ENCODE data around the gene DNMBP. TPM values are rescaled to one million over a fixed set of nuclear protein-coding genes. Genes with fewer than 3 reads are reported as not detected.
"Not testable (repeated sequence)": the region's sequence is repeated elsewhere in the genome, so short reads cannot be mapped to it uniquely, and the experiment has no call there.

The DNMBP gene
- total RNA-seq, 5 donors from 2014 or later (not counting 1 experiment from before 2014, with no cell fraction given) = 4.4 to 5.8 (median 4.6) TPM

DNA sequence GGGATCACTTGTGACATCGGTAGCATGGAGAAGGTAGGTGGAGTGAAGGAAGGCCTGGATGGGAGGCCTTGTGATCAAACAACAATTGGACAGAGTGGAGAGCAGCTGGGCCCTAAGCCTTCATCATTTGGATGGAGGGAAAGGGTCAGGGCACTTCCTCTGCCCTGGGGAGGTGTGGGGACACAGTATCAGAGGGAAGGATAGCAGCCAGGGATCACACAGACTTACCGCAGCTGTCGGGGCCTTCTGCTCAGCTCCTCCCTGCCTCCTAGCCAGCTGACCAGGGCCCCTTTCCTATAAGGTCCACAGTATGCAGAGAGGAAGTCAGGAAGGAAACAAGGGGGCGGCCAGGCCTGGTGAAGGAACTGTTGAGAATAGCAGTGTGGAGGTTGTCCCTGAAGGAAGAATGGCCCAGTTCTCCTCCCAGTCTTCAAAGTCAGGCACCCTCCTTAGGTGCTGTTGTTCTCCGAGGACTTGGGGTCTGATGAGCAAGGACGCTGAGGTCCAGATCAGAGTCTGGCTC lies 165.3 kb downstream of the DNMBP start:
- Mint-ChIP-seq H3K9me3 (no peaks in the 10 kb centered on the region), H3K36me3 (no peaks in the 10 kb centered on the region), H3K27ac (no peak overlapping the region), H3K4me3 (no peak overlapping the region), H3K27me3 (peaks cover 0 to 1% of the 10 kb centered on the region in 2 donors), H3K4me1 (peaks cover 0 to 8% (median 6%) of the 10 kb centered on the region in 3 donors)
- Histone ChIP-seq H3K27ac (ENCODE audit: low read length) (no peak overlapping the region), H3K27me3 (replicated peaks in 1 of 2; ENCODE audit: control insufficient read depth in 2 of 2, extremely low read depth in 1 of 2, insufficient read depth in 2 of 2, low read length in 1 of 2) (peaks cover 0 to 11% of the 10 kb centered on the region in 2 experiments), H3K4me3 (ENCODE audit: control insufficient read depth in 1 of 2, extremely low read depth in 1 of 2, low read length in 1 of 2) (no peak overlapping the region), H3K4me1 (ENCODE audit: control insufficient read depth in 1 of 2, extremely low read depth in 1 of 2, insufficient read depth in 2 of 2, low read length in 2 of 2) (peaks cover 0 to 9% of the 10 kb centered on the region in 2 experiments), H3K36me3 (ENCODE audit: control insufficient read depth in 2 of 2, extremely low read depth in 1 of 2, insufficient read depth in 1 of 2, low read length in 1 of 2) (no peaks in the 10 kb centered on the region), H3K9me3 (no peaks in the 10 kb centered on the region)
- ChIA-PET CTCF (interaction anchor here (0.7 to 2.4 kb wide), 5 partner anchors 165 to 664 kb away, joined by 3 to 9 read pairs (median 4); partner anchors contain the start of gene DNMBP (in 1 of the 2)), POLR2A (no interaction called here)
- no peak for ATAC-seq (replicated peaks in 1 of 4)
- 91% methylated on average over 3 of the region's 6 CpGs for WGBS (ENCODE audit: insufficient coverage)
- DNase-seq = no peak

DNA sequence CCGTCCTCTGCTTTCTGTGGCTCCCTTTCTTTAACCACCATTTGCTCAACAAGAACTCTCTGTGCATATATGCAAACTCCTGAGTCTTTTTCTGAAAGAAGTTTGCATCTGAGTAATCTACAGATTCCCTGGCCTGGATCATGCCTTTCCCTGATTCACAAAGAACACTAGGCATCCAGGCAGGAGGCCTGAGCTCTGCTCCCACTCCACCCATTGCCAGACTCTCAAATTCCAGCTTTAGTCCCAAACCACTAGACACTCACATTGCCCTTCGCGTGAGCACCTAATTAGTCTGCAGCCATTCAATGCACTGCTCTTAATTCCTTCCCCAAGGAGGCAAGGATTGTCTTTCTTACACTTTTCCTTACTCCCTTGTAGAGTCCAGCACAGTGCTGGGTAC lies 166.4 kb downstream of the DNMBP start:
- Histone ChIP-seq H3K36me3 (ENCODE audit: control insufficient read depth in 2 of 2, extremely low read depth in 1 of 2, insufficient read depth in 1 of 2, low read length in 1 of 2) (no peaks in the 10 kb centered on the region), H3K27ac (ENCODE audit: low read length) (no peak overlapping the region), H3K27me3 (replicated peaks in 1 of 2; ENCODE audit: control insufficient read depth in 2 of 2, extremely low read depth in 1 of 2, insufficient read depth in 2 of 2, low read length in 1 of 2) (peaks cover 0 to 11% of the 10 kb centered on the region in 2 experiments), H3K9me3 (no peaks in the 10 kb centered on the region), H3K4me3 (ENCODE audit: control insufficient read depth in 1 of 2, extremely low read depth in 1 of 2, low read length in 1 of 2) (no peak overlapping the region), H3K4me1 (ENCODE audit: control insufficient read depth in 1 of 2, extremely low read depth in 1 of 2, insufficient read depth in 2 of 2, low read length in 2 of 2) (peaks cover 0 to 9% of the 10 kb centered on the region in 2 experiments)
- Mint-ChIP-seq H3K4me1 (peaks cover 0 to 8% (median 6%) of the 10 kb centered on the region in 3 donors), H3K4me3 (no peak overlapping the region), H3K9me3 (no peaks in the 10 kb centered on the region), H3K27me3 (peaks cover 0 to 1% of the 10 kb centered on the region in 2 donors), H3K27ac (no peak overlapping the region), H3K36me3 (no peaks in the 10 kb centered on the region)
- ATAC-seq (replicated peaks in 1 of 4) (no peak), DNase-seq (no peak)
- CTCF ChIA-PET = no interaction called here
- POLR2A ChIA-PET = no interaction called here
- 88% methylated on average over 1 of the region's 3 CpGs for WGBS (ENCODE audit: insufficient coverage)

DNA sequence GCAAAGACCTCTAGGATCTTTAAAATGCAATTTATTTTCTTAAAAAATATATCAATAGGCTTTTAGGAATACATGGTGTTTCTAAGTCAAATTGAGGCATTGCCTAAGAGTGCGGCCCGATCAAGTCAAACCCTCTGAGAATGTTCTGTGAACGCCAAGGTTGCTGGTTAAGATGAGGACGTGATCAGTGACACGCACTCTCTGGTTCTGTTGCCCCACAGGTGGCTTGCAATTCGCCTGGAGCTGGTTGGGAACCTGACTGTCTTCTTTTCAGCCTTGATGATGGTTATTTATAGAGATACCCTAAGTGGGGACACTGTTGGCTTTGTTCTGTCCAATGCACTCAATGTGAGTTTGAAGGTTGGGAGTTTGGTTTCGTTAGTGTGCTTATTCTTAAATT lies 168.0 kb downstream of the DNMBP start:
- Histone ChIP-seq H3K27ac (ENCODE audit: low read length) (no peak overlapping the region), H3K4me1 (ENCODE audit: control insufficient read depth in 1 of 2, extremely low read depth in 1 of 2, insufficient read depth in 2 of 2, low read length in 2 of 2) (peaks cover 0 to 9% of the 10 kb centered on the region in 2 experiments), H3K27me3 (replicated peaks in 1 of 2; ENCODE audit: control insufficient read depth in 2 of 2, extremely low read depth in 1 of 2, insufficient read depth in 2 of 2, low read length in 1 of 2) (peaks cover 0 to 9% of the 10 kb centered on the region in 2 experiments), H3K4me3 (ENCODE audit: control insufficient read depth in 1 of 2, extremely low read depth in 1 of 2, low read length in 1 of 2) (no peak overlapping the region), H3K9me3 (no peaks in the 10 kb centered on the region), H3K36me3 (ENCODE audit: control insufficient read depth in 2 of 2, extremely low read depth in 1 of 2, insufficient read depth in 1 of 2, low read length in 1 of 2) (no peaks in the 10 kb centered on the region)
- Mint-ChIP-seq H3K36me3 (no peaks in the 10 kb centered on the region), H3K9me3 (no peaks in the 10 kb centered on the region), H3K27me3 (peaks cover 0 to under 1% of the 10 kb centered on the region in 2 donors), H3K4me1 (peaks cover 0 to 8% (median 6%) of the 10 kb centered on the region in 3 donors), H3K4me3 (no peak overlapping the region), H3K27ac (no peak overlapping the region)
- ChIA-PET CTCF (no interaction called here), POLR2A (no interaction called here)
- DNase-seq (no peak), ATAC-seq (replicated peaks in 1 of 4) (no peak)
- 84% methylated on average over 6 of the region's 7 CpGs for WGBS (ENCODE audit: insufficient coverage)

DNA sequence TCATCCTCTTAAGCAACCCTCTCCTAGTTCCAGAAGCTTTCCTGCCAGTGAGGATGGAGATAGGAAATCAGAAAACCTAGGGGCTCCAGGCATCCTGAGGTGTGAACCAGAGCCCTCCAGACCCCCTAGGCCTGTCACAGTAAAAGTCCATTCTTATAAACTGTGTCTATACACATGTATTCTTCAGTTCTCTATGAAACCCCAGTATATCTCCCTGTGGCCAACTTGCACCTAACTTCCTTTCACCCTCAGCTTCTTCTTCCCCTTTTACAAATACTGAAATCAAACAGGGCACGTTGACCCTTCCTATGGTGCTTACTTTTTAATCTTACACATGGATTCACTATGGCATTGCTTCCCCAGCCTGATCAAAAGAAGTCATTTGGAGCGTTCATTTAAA lies 168.9 kb downstream of the DNMBP start:
- H3K36me3 Mint-ChIP-seq; H3K9me3 ChIP-seq; POLR2A ChIA-PET; ATAC-seq (replicated peaks in 1 of 4); DNase-seq; H3K4me1 ChIP-seq (ENCODE audit: control insufficient read depth in 1 of 2, extremely low read depth in 1 of 2, insufficient read depth in 2 of 2, low read length in 2 of 2); H3K27ac Mint-ChIP-seq; H3K4me3 Mint-ChIP-seq; H3K36me3 ChIP-seq (ENCODE audit: control insufficient read depth in 2 of 2, extremely low read depth in 1 of 2, insufficient read depth in 1 of 2, low read length in 1 of 2); H3K27me3 Mint-ChIP-seq; H3K27ac ChIP-seq (ENCODE audit: low read length); H3K27me3 ChIP-seq (replicated peaks in 1 of 2; ENCODE audit: control insufficient read depth in 2 of 2, extremely low read depth in 1 of 2, insufficient read depth in 2 of 2, low read length in 1 of 2); CTCF ChIA-PET; H3K4me1 Mint-ChIP-seq; H3K4me3 ChIP-seq (ENCODE audit: control insufficient read depth in 1 of 2, extremely low read depth in 1 of 2, low read length in 1 of 2); H3K9me3 Mint-ChIP-seq: not testable (repeated sequence)
- 56% methylated on average over 2 of the region's 2 CpGs for WGBS (ENCODE audit: insufficient coverage)

DNA sequence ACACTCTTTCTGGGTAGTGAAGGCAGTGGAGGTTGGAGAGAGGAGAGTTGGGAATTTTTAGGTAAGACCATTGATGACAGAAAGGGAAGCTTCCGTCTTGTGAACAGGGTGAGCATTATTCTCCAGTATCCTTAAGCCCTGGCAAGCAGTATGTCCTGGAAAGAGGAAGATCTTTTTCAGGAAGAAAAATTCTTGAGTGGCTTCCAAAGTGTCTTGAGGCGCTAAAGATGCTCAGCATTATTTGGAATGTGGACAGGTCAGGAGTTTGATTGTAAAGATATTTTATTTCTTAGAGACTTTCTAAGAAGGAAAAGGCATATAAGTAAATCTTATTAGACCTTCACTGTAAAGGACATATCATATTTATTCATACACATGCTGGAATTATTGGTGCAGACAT lies 173.0 kb downstream of the DNMBP start:
- no peak overlapping the region for H3K4me3 ChIP-seq (ENCODE audit: control insufficient read depth in 1 of 2, extremely low read depth in 1 of 2, low read length in 1 of 2)
- no peaks in the 10 kb centered on the region for H3K9me3 ChIP-seq
- no peak for DNase-seq
- no peak overlapping the region for H3K4me3 Mint-ChIP-seq
- ChIA-PET CTCF (no interaction called here), POLR2A (no interaction called here)
- H3K9me3 Mint-ChIP-seq = no peaks in the 10 kb centered on the region
- WGBS (ENCODE audit: insufficient coverage) = 83% methylated on average over 1 of the region's 2 CpGs
- H3K27ac ChIP-seq (ENCODE audit: low read length) = no peak overlapping the region
- peaks cover 3% of the 10 kb centered on the region for H3K36me3 Mint-ChIP-seq
- no peaks in the 10 kb centered on the region for H3K4me1 Mint-ChIP-seq
- no peaks in the 10 kb centered on the region for H3K27me3 ChIP-seq (replicated peaks in 1 of 2; ENCODE audit: control insufficient read depth in 2 of 2, extremely low read depth in 1 of 2, insufficient read depth in 2 of 2, low read length in 1 of 2)
- no peak overlapping the region for H3K27ac Mint-ChIP-seq
- no peaks in the 10 kb centered on the region for H3K36me3 ChIP-seq (ENCODE audit: control insufficient read depth in 2 of 2, extremely low read depth in 1 of 2, insufficient read depth in 1 of 2, low read length in 1 of 2)
- H3K27me3 Mint-ChIP-seq = no peaks in the 10 kb centered on the region
- H3K4me1 ChIP-seq (ENCODE audit: control insufficient read depth in 1 of 2, extremely low read depth in 1 of 2, insufficient read depth in 2 of 2, low read length in 2 of 2) = no peaks in the 10 kb centered on the region
- ATAC-seq (replicated peaks in 1 of 4) = no peak

DNA sequence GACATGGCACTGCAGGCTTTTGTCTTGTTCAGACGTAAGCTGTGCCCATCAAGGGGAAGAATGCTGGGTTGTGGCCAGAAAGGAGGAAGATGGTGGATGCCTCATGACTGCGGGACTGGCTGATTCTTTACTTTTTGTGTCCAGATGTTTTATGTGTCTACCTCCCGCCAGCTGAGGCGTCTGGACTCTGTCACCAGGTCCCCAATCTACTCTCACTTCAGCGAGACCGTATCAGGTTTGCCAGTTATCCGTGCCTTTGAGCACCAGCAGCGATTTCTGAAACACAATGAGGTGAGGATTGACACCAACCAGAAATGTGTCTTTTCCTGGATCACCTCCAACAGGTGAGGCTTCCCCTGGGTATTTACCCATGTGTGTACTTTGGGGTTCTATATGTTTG lies 173.8 kb downstream of the DNMBP start:
- ChIA-PET POLR2A (no interaction called here), CTCF (no interaction called here)
- Histone ChIP-seq H3K27ac (ENCODE audit: low read length) (no peak overlapping the region), H3K9me3 (no peaks in the 10 kb centered on the region), H3K4me1 (ENCODE audit: control insufficient read depth in 1 of 2, extremely low read depth in 1 of 2, insufficient read depth in 2 of 2, low read length in 2 of 2) (no peaks in the 10 kb centered on the region), H3K27me3 (replicated peaks in 1 of 2; ENCODE audit: control insufficient read depth in 2 of 2, extremely low read depth in 1 of 2, insufficient read depth in 2 of 2, low read length in 1 of 2) (no peaks in the 10 kb centered on the region), H3K4me3 (ENCODE audit: control insufficient read depth in 1 of 2, extremely low read depth in 1 of 2, low read length in 1 of 2) (no peak overlapping the region), H3K36me3 (ENCODE audit: control insufficient read depth in 2 of 2, extremely low read depth in 1 of 2, insufficient read depth in 1 of 2, low read length in 1 of 2) (no peaks in the 10 kb centered on the region)
- no peak overlapping the region for H3K4me3 Mint-ChIP-seq
- no peaks in the 10 kb centered on the region for H3K4me1 Mint-ChIP-seq
- WGBS (ENCODE audit: insufficient coverage) = 91% methylated on average over 4 of the region's 8 CpGs
- H3K27me3 Mint-ChIP-seq = no peaks in the 10 kb centered on the region
- no peak for ATAC-seq (replicated peaks in 1 of 4)
- H3K9me3 Mint-ChIP-seq = no peaks in the 10 kb centered on the region
- H3K27ac Mint-ChIP-seq = no peak overlapping the region
- peaks cover 7% of the 10 kb centered on the region for H3K36me3 Mint-ChIP-seq
- DNase-seq = no peak

DNA sequence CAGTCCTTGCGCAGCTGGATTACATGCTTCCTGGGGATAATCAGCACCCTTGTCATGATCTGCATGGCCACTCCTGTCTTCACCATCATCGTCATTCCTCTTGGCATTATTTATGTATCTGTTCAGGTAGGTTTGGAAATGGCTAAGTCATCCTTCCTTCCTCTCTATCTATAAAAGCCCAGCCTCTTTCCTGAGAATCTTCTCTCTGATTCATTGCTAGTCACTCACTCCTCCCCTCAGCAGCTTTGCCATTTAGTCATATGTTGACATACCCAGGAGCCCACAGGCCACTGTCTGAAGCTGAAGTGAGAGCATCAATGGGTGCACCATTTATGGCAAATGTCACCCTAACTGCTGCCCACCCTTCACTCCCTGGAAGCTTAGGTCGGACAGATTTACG lies 175.3 kb downstream of the DNMBP start:
- Histone ChIP-seq H3K36me3 (ENCODE audit: control insufficient read depth in 2 of 2, extremely low read depth in 1 of 2, insufficient read depth in 1 of 2, low read length in 1 of 2) (no peaks in the 10 kb centered on the region), H3K4me3 (ENCODE audit: control insufficient read depth in 1 of 2, extremely low read depth in 1 of 2, low read length in 1 of 2) (no peak overlapping the region), H3K27me3 (replicated peaks in 1 of 2; ENCODE audit: control insufficient read depth in 2 of 2, extremely low read depth in 1 of 2, insufficient read depth in 2 of 2, low read length in 1 of 2) (no peaks in the 10 kb centered on the region), H3K4me1 (ENCODE audit: control insufficient read depth in 1 of 2, extremely low read depth in 1 of 2, insufficient read depth in 2 of 2, low read length in 2 of 2) (no peaks in the 10 kb centered on the region), H3K27ac (ENCODE audit: low read length) (no peak overlapping the region), H3K9me3 (no peaks in the 10 kb centered on the region)
- Mint-ChIP-seq H3K9me3 (no peaks in the 10 kb centered on the region), H3K4me1 (no peaks in the 10 kb centered on the region), H3K27me3 (no peaks in the 10 kb centered on the region), H3K36me3 (peaks cover 19% of the 10 kb centered on the region), H3K27ac (no peak overlapping the region), H3K4me3 (no peak overlapping the region)
- 66% methylated on average over 2 of the region's 4 CpGs for WGBS (ENCODE audit: insufficient coverage)
- DNase-seq (no peak), ATAC-seq (replicated peaks in 1 of 4) (no peak)
- ChIA-PET POLR2A (no interaction called here), CTCF (no interaction called here)

Measured in T-cell (primary cell).